Measurements from ENCODE around the gene TPCN2.

The TPCN2 gene

GRCh38 chr11:69114811-69115523, 66.2 kb downstream of the TPCN2 start:
- no peaks in the 10 kb centered on the region for H3K36me3 ChIP-seq (ENCODE audit: control insufficient read depth, insufficient read depth, low read length)
- no peak overlapping the region for H3K4me3 ChIP-seq (ENCODE audit: extremely low read depth, insufficient read depth, low read length, poor library complexity, severe bottlenecking)
- H3K27ac ChIP-seq (ENCODE audit: low read depth, low read length, severe bottlenecking), result no peak overlapping the region
- 94 to 97% methylated on average over 13 to 14 of the region's 21 CpGs for WGBS, 2 experiments (ENCODE audit: insufficient coverage in 2 of 2)
- peaks cover 6% of the 10 kb centered on the region for H3K9me3 ChIP-seq (ENCODE audit: control insufficient read depth, low read length)
- peaks cover 4% of the 10 kb centered on the region for H3K4me1 ChIP-seq (ENCODE audit: control insufficient read depth, insufficient read depth, low read length, poor library complexity, severe bottlenecking)

DNA sequence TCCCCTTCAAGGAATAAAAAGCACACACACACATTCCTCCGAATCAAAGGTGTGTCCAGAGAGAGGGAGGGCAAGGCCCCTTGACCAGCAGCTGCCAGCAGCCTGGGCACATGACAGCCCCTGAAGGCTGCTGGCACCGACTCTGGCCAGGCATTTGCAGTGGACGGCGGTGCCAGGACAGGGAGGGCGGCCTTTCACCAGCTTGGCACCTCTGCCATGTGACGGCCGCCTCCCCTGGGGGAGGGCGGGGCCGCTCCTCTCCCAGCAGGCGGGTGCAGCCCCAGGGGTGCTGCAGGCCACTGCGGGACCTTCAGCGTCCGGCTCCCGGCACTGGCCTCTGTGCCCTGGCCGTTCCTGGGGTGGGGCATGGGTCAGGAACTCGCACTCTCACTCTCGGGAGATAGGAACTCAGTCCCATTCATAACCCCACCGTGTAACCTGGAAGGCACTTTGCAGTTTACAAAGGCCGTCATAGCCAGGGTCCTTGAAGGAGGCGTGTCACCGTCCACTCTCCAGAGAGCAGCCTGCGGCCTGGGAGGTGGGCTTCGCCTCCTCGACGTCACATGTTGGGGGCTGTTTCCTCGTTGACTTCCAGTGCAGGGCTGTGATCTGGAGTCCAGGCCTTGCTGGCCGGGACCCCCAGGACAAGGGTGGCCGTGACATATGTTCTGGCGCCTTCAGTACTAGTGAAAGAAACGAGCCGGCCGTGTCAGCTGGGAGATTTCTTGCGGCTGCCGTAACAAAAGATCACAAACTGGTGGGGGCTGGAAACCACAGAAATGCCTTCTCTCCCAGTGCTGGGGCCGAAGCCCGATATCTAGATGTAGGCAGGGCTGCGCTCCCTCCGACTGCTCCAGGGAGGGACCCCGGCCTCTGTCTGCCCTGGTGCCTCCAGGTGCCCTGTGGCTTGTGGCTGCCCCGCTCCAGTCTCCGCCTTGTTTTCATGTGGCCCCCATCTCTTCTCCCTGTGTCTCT, 67.1 kb downstream of the TPCN2 start:
- no peaks in the 10 kb centered on the region for H3K36me3 ChIP-seq (ENCODE audit: control insufficient read depth, insufficient read depth, low read length)
- 89 to 90% methylated on average over 34 to 38 of the region's 41 CpGs for WGBS, 2 experiments (ENCODE audit: insufficient coverage in 2 of 2)
- peaks cover 6% of the 10 kb centered on the region for H3K9me3 ChIP-seq (ENCODE audit: control insufficient read depth, low read length)
- peaks cover 4% of the 10 kb centered on the region for H3K4me1 ChIP-seq (ENCODE audit: control insufficient read depth, insufficient read depth, low read length, poor library complexity, severe bottlenecking)
- no peak overlapping the region for H3K4me3 ChIP-seq (ENCODE audit: extremely low read depth, insufficient read depth, low read length, poor library complexity, severe bottlenecking)
- no peak overlapping the region for H3K27ac ChIP-seq (ENCODE audit: low read depth, low read length, severe bottlenecking)

DNA sequence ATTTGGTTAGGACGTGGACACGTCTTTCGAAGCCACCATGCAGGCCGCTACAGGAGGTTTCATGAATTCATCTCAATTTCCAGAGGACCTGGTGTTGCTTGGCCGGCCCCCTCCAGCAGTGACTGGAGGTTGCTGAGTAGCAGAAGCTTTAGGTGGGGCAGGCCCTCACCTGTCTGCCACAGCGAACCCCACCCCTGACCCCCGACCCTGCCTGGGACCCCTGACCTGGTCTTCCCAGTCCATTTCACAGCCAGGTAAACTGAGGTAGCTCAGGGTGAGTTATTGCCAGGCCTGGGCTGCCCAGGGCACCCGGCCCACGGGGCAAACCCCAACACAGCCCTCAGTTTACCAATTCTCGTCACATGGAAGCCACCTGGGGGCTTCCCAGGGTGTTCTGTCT, 67.9 kb downstream of the TPCN2 start:
- H3K4me3 ChIP-seq (ENCODE audit: extremely low read depth, insufficient read depth, low read length, poor library complexity, severe bottlenecking), result no peak overlapping the region
- H3K4me1 ChIP-seq (ENCODE audit: control insufficient read depth, insufficient read depth, low read length, poor library complexity, severe bottlenecking), result peaks cover 6% of the 10 kb centered on the region
- H3K9me3 ChIP-seq (ENCODE audit: control insufficient read depth, low read length), result peaks cover 6% of the 10 kb centered on the region
- no peak overlapping the region for H3K27ac ChIP-seq (ENCODE audit: low read depth, low read length, severe bottlenecking)
- 89 to 98% methylated on average over 6 to 10 of the region's 10 CpGs for WGBS, 2 experiments (ENCODE audit: insufficient coverage in 2 of 2)
- H3K36me3 ChIP-seq (ENCODE audit: control insufficient read depth, insufficient read depth, low read length), result no peaks in the 10 kb centered on the region

DNA sequence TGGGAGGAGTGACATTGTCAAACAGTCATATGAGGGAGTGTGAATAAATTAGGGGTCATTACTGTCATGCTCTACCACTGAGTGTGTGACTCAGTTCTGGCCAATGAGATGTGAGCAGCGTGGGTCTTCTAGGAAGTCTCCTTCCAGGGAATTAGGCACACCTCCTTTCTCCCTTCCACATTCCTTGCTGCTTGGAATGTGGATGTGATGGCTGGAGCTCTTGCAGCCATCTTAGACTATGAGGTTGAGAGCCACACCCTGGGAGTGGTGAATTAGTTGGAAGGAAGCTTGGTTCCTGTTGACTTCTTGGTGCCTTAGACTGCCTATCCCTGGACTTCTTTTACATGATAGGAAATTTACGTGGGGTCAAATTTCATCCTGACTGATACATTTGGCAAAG, 70.5 kb downstream of the TPCN2 start:
- 89 to 92% methylated on average over 1 of the region's 2 CpGs for WGBS, 2 experiments (ENCODE audit: insufficient coverage in 2 of 2)

GRCh38 chr11:69120096-69120875, 71.6 kb downstream of the TPCN2 start:
- Histone ChIP-seq H3K9me3 (ENCODE audit: control insufficient read depth, low read length) (peaks cover 6% of the 10 kb centered on the region), H3K4me3 (ENCODE audit: extremely low read depth, insufficient read depth, low read length, poor library complexity, severe bottlenecking) (no peak overlapping the region), H3K36me3 (ENCODE audit: control insufficient read depth, insufficient read depth, low read length) (no peaks in the 10 kb centered on the region), H3K4me1 (ENCODE audit: control insufficient read depth, insufficient read depth, low read length, poor library complexity, severe bottlenecking) (peaks cover 32% of the 10 kb centered on the region), H3K27ac (ENCODE audit: low read depth, low read length, severe bottlenecking) (no peak overlapping the region)
- 92 to 94% methylated on average over 12 to 20 of the region's 21 CpGs for WGBS, 2 experiments (ENCODE audit: insufficient coverage in 2 of 2)

More for the DNA sequence above, 70.5 kb downstream of the TPCN2 start:
- Histone ChIP-seq H3K4me1 (ENCODE audit: control insufficient read depth, insufficient read depth, low read length, poor library complexity, severe bottlenecking) (peaks cover 29% of the 10 kb centered on the region), H3K27ac (ENCODE audit: low read depth, low read length, severe bottlenecking) (no peak overlapping the region), H3K4me3 (ENCODE audit: extremely low read depth, insufficient read depth, low read length, poor library complexity, severe bottlenecking) (no peak overlapping the region), H3K9me3 (ENCODE audit: control insufficient read depth, low read length) (peaks cover 6% of the 10 kb centered on the region), H3K36me3 (ENCODE audit: control insufficient read depth, insufficient read depth, low read length) (no peaks in the 10 kb centered on the region)

- H3K27ac ChIP-seq (ENCODE audit: low read depth, low read length, severe bottlenecking), result no peak overlapping the region
- WGBS, 2 experiments (ENCODE audit: insufficient coverage in 2 of 2), result 98% methylated on average over 8 of the region's 9 CpGs
- no peaks in the 10 kb centered on the region for H3K36me3 ChIP-seq (ENCODE audit: control insufficient read depth, insufficient read depth, low read length)
- peaks cover 6% of the 10 kb centered on the region for H3K9me3 ChIP-seq (ENCODE audit: control insufficient read depth, low read length)
- no peak overlapping the region for H3K4me3 ChIP-seq (ENCODE audit: extremely low read depth, insufficient read depth, low read length, poor library complexity, severe bottlenecking)
- H3K4me1 ChIP-seq (ENCODE audit: control insufficient read depth, insufficient read depth, low read length, poor library complexity, severe bottlenecking), result peaks cover 31% of the 10 kb centered on the region
Observed at GRCh38 chr11:69121021-69121420, 72.3 kb downstream of the TPCN2 start.

DNA sequence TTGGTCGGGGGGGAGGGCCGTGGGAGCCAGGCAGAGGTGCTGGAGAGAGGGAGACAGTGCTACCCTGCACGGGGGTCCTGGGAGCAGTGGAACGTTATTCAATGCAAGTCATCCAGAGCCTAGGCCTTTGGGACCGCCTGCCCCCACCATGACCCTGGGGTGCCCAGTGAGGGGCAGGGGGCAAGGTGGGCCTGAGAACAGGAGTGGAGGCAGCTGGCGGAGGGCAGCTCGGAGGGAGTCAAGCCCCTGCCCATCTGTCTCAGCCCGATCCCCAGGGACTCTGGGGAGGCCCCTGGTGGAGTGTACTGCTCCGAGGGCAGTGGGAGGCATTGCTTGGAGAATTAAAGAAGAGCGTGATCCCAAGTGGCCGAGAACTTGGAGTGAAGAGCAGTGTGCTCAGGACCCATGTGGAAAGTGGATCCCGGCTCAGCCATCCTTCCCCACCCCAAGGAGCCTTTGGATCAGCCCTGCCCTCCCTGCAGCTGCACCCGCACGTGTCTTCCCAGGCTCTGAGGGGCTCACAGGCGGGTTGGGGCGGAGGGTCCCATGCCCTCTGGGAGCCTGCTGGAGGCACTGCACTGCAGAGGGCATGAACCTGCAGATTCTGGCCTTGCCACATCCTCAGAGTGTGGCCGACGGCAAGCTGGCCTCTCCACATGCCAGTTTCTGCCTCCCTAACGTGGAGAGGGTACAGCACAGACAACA, 73.0 kb downstream of the TPCN2 start:
- 88 to 91% methylated on average over 11 to 15 of the region's 19 CpGs for WGBS, 2 experiments (ENCODE audit: insufficient coverage in 2 of 2)
- Histone ChIP-seq H3K9me3 (ENCODE audit: control insufficient read depth, low read length) (peaks cover 6% of the 10 kb centered on the region), H3K27ac (ENCODE audit: low read depth, low read length, severe bottlenecking) (no peak overlapping the region), H3K4me1 (ENCODE audit: control insufficient read depth, insufficient read depth, low read length, poor library complexity, severe bottlenecking) (peaks cover 28% of the 10 kb centered on the region), H3K36me3 (ENCODE audit: control insufficient read depth, insufficient read depth, low read length) (no peaks in the 10 kb centered on the region), H3K4me3 (ENCODE audit: extremely low read depth, insufficient read depth, low read length, poor library complexity, severe bottlenecking) (no peak overlapping the region)

- Histone ChIP-seq H3K27ac (ENCODE audit: low read depth, low read length, severe bottlenecking) (peak overlapping the region; percentile 94), H3K4me3 (ENCODE audit: extremely low read depth, insufficient read depth, low read length, poor library complexity, severe bottlenecking) (no peak overlapping the region), H3K9me3 (ENCODE audit: control insufficient read depth, low read length) (peaks cover 6% of the 10 kb centered on the region), H3K36me3 (ENCODE audit: control insufficient read depth, insufficient read depth, low read length) (no peaks in the 10 kb centered on the region), H3K4me1 (ENCODE audit: control insufficient read depth, insufficient read depth, low read length, poor library complexity, severe bottlenecking) (peaks cover 28% of the 10 kb centered on the region)
- WGBS, 2 experiments (ENCODE audit: insufficient coverage in 2 of 2), result 63 to 70% methylated on average over 7 to 9 of the region's 9 CpGs
Observed at GRCh38 chr11:69122326-69122629, 73.5 kb downstream of the TPCN2 start.

GRCh38 chr11:69122630-69123431, 74.1 kb downstream of the TPCN2 start:
- Histone ChIP-seq H3K4me1 (ENCODE audit: control insufficient read depth, insufficient read depth, low read length, poor library complexity, severe bottlenecking) (peaks cover 28% of the 10 kb centered on the region), H3K9me3 (ENCODE audit: control insufficient read depth, low read length) (peaks cover 10% of the 10 kb centered on the region), H3K36me3 (ENCODE audit: control insufficient read depth, insufficient read depth, low read length) (no peaks in the 10 kb centered on the region), H3K27ac (ENCODE audit: low read depth, low read length, severe bottlenecking) (peak overlapping the region; percentile 94), H3K4me3 (ENCODE audit: extremely low read depth, insufficient read depth, low read length, poor library complexity, severe bottlenecking) (peak overlapping the region; percentile 9)
- WGBS, 2 experiments (ENCODE audit: insufficient coverage in 2 of 2), result 3 to 6% methylated on average over 26 to 27 of the region's 27 CpGs

All from mesodermal cell (in vitro differentiated cells).